HCT116 (cell line): Measurements from ENCODE around the gene KRT73. TPM values are rescaled to one million over a fixed set of nuclear protein-coding genes. Genes with fewer than 3 reads are reported as not detected.

Experiments used
- ATAC-seq: fragments of 200-7000 bp; cut with Tn5 transposase; 2 replicates; pipeline ENCODE4 v1.9.1; 2020; ENCODE audit warnings: mild to moderate bottlenecking, moderate library complexity
- BruUV-seq: library from RNA; stranded (reverse); fragments of 400-500 nt; replicated peaks from 2 replicates; lab custom pipeline; 2021; lab: Mats Ljungman, UMichigan
- CTCF ChIA-PET: fragments of 300-600 bp; sonication (Branson Sonifier 250); formaldehyde crosslinking; loops from one replicate; lab custom pipeline; 2021; ENCODE audit warnings: antibody characterized with exemption; lab: Charles Lee
- POLR2A ChIA-PET: fragments of 300-600, 350-600 bp; sonication (Branson Sonifier 250); formaldehyde crosslinking; loops from one replicate; lab custom pipeline; 2021; ENCODE audit warnings: antibody characterized with exemption; lab: Charles Lee
- RAD21 ChIA-PET, 2 experiments: fragments of 300-600 bp; sonication (Branson Sonifier 250); formaldehyde crosslinking; loops; one replicate each; lab custom pipeline; 2023; ENCODE audit warnings: low total read pairs in 2 of 2; ENCODE audit not compliant: uncharacterized antibody in 2 of 2, unreplicated experiment in 2 of 2, low non-redundant PET in 1 of 2; lab: Charles Lee
- DNase-seq: peaks from one replicate; pipeline ENCODE4 v3.0.0-alpha.2; 2010; ENCODE audit warnings: low read depth, low spot score
- H2AFZ ChIP-seq: fragments of 200-600 bp; shearing (Covaris generic), sonication (generic); 2 replicates; pipeline ENCODE4 v1.6.1; 2017; ENCODE audit warnings: low read depth, mixed run types, mixed read lengths, antibody characterized with exemption, low read length; ENCODE audit not compliant: poor library complexity, severe bottlenecking
- H3K27ac ChIP-seq: 2 replicates; pipeline ENCODE4 v1.5.1; 2012; ENCODE audit warnings: low read depth, low read length
- H3K27me3 ChIP-seq: fragments of 200-600 bp; sonication (generic); 2 replicates; pipeline ENCODE4 v1.6.1; 2016; ENCODE audit warnings: mixed run types, low read length, mixed read lengths; ENCODE audit not compliant: insufficient read depth
- H3K36me3 ChIP-seq, 2 experiments: fragments of 200-500 bp in 1 of 2; fragments of 200-600 bp in 1 of 2; sonication (Bioruptor generic) in 1 of 2; sonication (generic) in 1 of 2; 2 replicates each; pipeline versions ENCODE4 v1.5.1 to v1.6.1; 2014 to 2016; ENCODE audit warnings: low read length in 2 of 2, inconsistent platforms in 1 of 2, mixed read lengths in 1 of 2, mixed run types in 1 of 2; ENCODE audit not compliant: insufficient read depth in 2 of 2, control insufficient read depth in 1 of 2
- H3K4me1 ChIP-seq, 2 experiments: fragments of 200-600 bp in 1 of 2; sonication (generic) in 1 of 2; 2 replicates each; pipeline versions ENCODE4 v1.5.1 to v1.6.1; 2012 to 2017; ENCODE audit warnings: low read length in 2 of 2, inconsistent platforms in 1 of 2, mild to moderate bottlenecking in 1 of 2, mixed read lengths in 1 of 2, mixed run types in 1 of 2, moderate library complexity in 1 of 2; ENCODE audit not compliant: insufficient read depth in 2 of 2, control insufficient read depth in 1 of 2
- H3K4me2 ChIP-seq: fragments of 200-600 bp; sonication (generic); 2 replicates; pipeline ENCODE4 v1.6.1; 2017; ENCODE audit warnings: mixed run types, low read length, mixed read lengths
- H3K4me3 ChIP-seq, 2 experiments: fragments of 200-600 bp in 1 of 2; sonication (generic) in 1 of 2; replicated peaks in 1 of 2; 2 replicates each; pipeline ENCODE4 v1.5.1; 2011 to 2016; ENCODE audit warnings: low read length in 2 of 2, control low read depth in 1 of 2, low read depth in 1 of 2, mild to moderate bottlenecking in 1 of 2, mixed read lengths in 1 of 2, mixed run types in 1 of 2
- H3K79me2 ChIP-seq: fragments of 200-600 bp; sonication (generic); 2 replicates; pipeline ENCODE4 v1.6.1; 2017; ENCODE audit warnings: mild to moderate bottlenecking, mixed run types, low read length, moderate library complexity, mixed read lengths; ENCODE audit not compliant: insufficient read depth
- H3K9ac ChIP-seq: fragments of 200-600 bp; sonication (generic); 2 replicates; pipeline ENCODE4 v1.6.1; 2016; ENCODE audit warnings: low read length, mixed read lengths
- H3K9me2 ChIP-seq: fragments of 200-600 bp; sonication (generic), shearing (Covaris generic); 2 replicates; pipeline ENCODE4 v1.6.1; 2017; ENCODE audit warnings: mixed run types, mild to moderate bottlenecking, moderate library complexity; ENCODE audit not compliant: insufficient read depth
- H3K9me3 ChIP-seq, 2 experiments: fragments of 200-500 bp in 1 of 2; fragments of 200-600 bp in 1 of 2; sonication (Bioruptor generic) in 1 of 2; sonication (generic) in 1 of 2; 2 replicates each; pipeline ENCODE4 v1.6.1; 2014 to 2017; ENCODE audit warnings: low read length in 2 of 2, mixed read lengths in 2 of 2, inconsistent platforms in 1 of 2, low read depth in 1 of 2, mild to moderate bottlenecking in 1 of 2, mixed run types in 1 of 2, moderate library complexity in 1 of 2; ENCODE audit not compliant: control insufficient read depth in 1 of 2, insufficient read depth in 1 of 2
- H4K20me1 ChIP-seq: fragments of 200-600 bp; sonication (generic), shearing (Covaris generic); 2 replicates; pipeline ENCODE4 v1.6.1; 2017; ENCODE audit warnings: mixed run types, mild to moderate bottlenecking, moderate library complexity; ENCODE audit not compliant: insufficient read depth
- CEBPB ChIP-seq: IDR thresholded peaks from 2 replicates; pipeline ENCODE4 v1.6.1; 2012; ENCODE audit warnings: low read depth
- POLR2A ChIP-seq: IDR thresholded peaks from 2 replicates; pipeline ENCODE4 v1.7.0; 2011; ENCODE audit warnings: borderline replicate concordance; ENCODE audit not compliant: insufficient read depth, insufficient read length; ENCODE audit errors: extremely low read depth
- RAD21 ChIP-seq: IDR thresholded peaks from 2 replicates; pipeline ENCODE4 v1.6.1; 2012; ENCODE audit warnings: low read depth, mild to moderate bottlenecking
- SIN3A ChIP-seq: IDR thresholded peaks from 2 replicates; pipeline ENCODE4 v1.6.1; 2012; ENCODE audit warnings: low read depth
- SP1 ChIP-seq: IDR thresholded peaks from 2 replicates; pipeline ENCODE4 v1.6.1; 2012; ENCODE audit warnings: low read depth
- ZFX ChIP-seq: fragments of 450-650 bp; IDR thresholded peaks from 2 replicates; pipeline ENCODE4 v1.6.1; 2017
- ZNF274 ChIP-seq: fragments of 200-500 bp; sonication (Bioruptor generic); IDR thresholded peaks from 2 replicates; pipeline ENCODE4 v1.6.1; 2014; ENCODE audit warnings: mild to moderate bottlenecking, low read depth, low read length, inconsistent platforms
- intact Hi-C: fragments of 100-400 bp; cut with micrococcal nuclease; formaldehyde crosslinking; loops from 2 replicates; pipeline ENCODE4 v1.10.0; 2022
- total RNA-seq: library from RNA; stranded (reverse); gene quantifications from one replicate; pipeline ENCODE4 v1.2.1, GENCODE V29; 2021; ENCODE audit not compliant: unreplicated experiment
- TF ChIP-seq, protein P1 (sequence below): IDR thresholded peaks from 2 replicates; pipeline ENCODE4 v1.6.1; 2012
- TF ChIP-seq, protein P2 (sequence below): IDR thresholded peaks from 2 replicates; pipeline ENCODE4 v1.6.1; 2011; ENCODE audit warnings: mild to moderate bottlenecking, low read length, moderate library complexity; ENCODE audit not compliant: insufficient replicate concordance; ENCODE audit errors: extremely low read depth
- TF ChIP-seq, protein P3 (sequence below): IDR thresholded peaks from 2 replicates; pipeline ENCODE4 v1.6.1; 2012

Gene KRT73
- total RNA-seq, 1 experiment from 2014 or later = not detected

DNA sequence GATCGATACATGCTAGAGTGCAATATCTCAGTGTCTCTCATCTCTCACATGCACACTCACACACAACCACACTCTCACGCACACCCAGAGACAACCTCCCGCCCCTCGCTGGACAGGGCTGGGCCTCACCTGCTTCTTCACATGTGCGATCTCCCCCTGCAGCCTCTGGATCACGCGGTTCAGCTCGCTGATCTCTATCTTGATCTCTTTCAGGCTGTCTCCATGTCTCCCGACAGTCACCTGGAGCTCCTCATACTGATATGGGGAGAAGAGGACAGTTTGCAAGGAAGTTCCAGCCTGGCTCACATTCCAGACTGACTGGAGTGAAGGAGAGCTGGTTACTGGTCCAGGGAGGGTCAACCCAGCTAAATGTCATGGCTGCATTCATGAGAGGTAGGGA is 29.2 kb upstream of the KRT73 start (continued):
- TF ChIP-seq, protein P1, sequence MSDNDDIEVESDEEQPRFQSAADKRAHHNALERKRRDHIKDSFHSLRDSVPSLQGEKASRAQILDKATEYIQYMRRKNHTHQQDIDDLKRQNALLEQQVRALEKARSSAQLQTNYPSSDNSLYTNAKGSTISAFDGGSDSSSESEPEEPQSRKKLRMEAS = no peak

DNA sequence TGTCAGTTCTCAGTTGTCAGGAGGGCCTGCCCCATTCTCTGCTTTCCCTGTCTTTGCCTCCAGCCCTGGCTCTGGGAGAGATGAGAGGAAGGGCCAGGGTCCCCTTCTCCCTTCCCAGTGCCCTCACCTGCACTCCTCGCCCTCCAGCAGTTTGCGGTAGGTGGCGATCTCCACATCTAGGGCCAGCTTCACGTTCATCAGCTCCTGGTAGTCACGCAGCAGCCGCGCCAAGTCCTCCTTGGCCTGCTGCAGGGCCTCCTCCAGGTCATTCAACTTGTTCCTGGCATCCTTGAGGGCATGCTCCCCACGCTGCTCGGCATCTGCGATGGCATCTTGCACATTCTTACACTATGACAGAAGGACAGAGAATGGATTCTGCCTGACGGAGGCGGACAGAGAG is 28.3 kb upstream of the KRT73 start:
- no peak for ATAC-seq
- Histone ChIP-seq H4K20me1 (no peaks in the 10 kb centered on the region), H3K27me3 (peaks cover 6% of the 10 kb centered on the region; the same call in 1 of the 2 replicates)
- TF ChIP-seq RAD21 (no peak), ZNF274 (no peak), CEBPB (no peak), SP1 (no peak), ZFX (no peak), SIN3A (no peak), POLR2A (no peak)
- TF ChIP-seq, protein P2, sequence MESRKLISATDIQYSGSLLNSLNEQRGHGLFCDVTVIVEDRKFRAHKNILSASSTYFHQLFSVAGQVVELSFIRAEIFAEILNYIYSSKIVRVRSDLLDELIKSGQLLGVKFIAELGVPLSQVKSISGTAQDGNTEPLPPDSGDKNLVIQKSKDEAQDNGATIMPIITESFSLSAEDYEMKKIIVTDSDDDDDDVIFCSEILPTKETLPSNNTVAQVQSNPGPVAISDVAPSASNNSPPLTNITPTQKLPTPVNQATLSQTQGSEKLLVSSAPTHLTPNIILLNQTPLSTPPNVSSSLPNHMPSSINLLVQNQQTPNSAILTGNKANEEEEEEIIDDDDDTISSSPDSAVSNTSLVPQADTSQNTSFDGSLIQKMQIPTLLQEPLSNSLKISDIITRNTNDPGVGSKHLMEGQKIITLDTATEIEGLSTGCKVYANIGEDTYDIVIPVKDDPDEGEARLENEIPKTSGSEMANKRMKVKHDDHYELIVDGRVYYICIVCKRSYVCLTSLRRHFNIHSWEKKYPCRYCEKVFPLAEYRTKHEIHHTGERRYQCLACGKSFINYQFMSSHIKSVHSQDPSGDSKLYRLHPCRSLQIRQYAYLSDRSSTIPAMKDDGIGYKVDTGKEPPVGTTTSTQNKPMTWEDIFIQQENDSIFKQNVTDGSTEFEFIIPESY = no peak
- TF ChIP-seq, protein P3, sequence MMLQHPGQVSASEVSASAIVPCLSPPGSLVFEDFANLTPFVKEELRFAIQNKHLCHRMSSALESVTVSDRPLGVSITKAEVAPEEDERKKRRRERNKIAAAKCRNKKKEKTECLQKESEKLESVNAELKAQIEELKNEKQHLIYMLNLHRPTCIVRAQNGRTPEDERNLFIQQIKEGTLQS = no peak
- TF ChIP-seq, all 23 proteins: peak for 0
- intact Hi-C loops = no loop called here
- no TSS peak for BruUV-seq
- DNase-seq = no peak
- CTCF ChIA-PET = no interaction called here
- POLR2A ChIA-PET = no interaction called here
- Histone ChIP-seq H3K79me2 (no peaks in the 10 kb centered on the region), H3K9ac (no peak overlapping the region), H3K4me1 (no peaks in the 10 kb centered on the region), H3K4me3 (no peak overlapping the region), H3K9me3 (no peaks in the 10 kb centered on the region), H3K27ac (no peak overlapping the region), H3K9me2 (no peaks in the 10 kb centered on the region), H3K36me3 (no peaks in the 10 kb centered on the region), H2AFZ (no peak overlapping the region), H3K4me2 (no peak overlapping the region)
- RAD21 ChIA-PET = no interaction called here
